Activated CD4-positive, alpha-beta T cell treated with anti-CD3 and anti-CD28 coated beads, Interleukin-2, amount 50 U/mL, for 48 hours (primary cell): ENCODE data around the gene FAM50B.

Source experiments
- DNase-seq, 2 experiments: peaks; one replicate each; pipeline ENCODE4 v3.0.0-alpha.2; 2020

The FAM50B gene

DNA sequence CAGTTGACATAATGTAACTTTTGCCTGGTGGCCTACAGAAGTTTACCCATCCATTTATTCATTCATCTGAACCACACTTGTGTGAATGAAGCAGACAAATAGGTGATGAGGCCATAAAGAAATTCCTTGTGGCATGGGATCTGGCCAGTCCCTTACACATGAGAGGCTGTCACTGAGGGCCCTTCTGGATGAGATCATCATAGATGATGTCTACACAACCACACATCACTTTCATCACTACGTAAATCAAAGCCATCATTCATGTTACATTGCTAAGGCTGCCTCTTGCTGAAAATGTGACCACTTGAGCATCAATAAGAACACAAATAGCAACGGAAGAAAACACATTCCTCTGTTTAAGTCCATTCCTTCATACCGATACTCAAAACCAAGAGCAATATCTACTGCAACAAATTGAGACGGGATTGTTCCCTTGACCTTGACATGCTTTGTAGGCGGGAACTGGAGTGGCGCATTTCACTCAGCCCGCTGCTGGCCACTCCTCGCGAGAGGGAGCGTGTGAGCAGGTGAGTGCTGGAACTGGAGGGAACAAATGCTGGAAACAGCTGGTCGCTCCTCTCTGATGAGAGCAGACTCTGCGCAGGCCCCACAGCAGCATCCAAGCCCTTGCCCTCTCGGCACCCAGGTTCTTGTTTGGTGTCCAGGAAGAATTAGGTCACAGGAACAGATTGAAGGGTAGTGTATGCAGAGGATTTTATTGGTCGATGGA, 49.3 kb downstream of the FAM50B start:
- no peak for DNase-seq

DNA sequence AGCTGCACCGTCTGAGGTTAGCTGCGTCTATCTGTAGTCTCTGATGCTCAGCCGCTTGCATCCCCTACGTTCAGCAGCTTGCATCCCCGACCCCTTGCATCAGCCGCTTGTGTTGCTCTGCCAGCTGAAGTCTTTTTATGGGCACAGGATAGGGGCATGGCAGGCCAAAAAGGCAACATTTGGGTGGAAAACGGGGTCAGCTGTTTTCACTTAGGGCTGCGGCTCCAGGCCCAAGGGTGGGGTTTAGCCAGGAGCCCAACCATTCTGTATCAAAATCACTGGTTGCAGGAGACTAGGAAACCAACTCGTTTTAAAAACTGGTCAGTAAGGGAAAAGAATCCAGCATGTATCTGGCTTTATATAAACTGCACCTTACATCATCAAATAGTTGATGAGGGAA, 49.9 kb downstream of the FAM50B start:
- no peak for DNase-seq

DNA sequence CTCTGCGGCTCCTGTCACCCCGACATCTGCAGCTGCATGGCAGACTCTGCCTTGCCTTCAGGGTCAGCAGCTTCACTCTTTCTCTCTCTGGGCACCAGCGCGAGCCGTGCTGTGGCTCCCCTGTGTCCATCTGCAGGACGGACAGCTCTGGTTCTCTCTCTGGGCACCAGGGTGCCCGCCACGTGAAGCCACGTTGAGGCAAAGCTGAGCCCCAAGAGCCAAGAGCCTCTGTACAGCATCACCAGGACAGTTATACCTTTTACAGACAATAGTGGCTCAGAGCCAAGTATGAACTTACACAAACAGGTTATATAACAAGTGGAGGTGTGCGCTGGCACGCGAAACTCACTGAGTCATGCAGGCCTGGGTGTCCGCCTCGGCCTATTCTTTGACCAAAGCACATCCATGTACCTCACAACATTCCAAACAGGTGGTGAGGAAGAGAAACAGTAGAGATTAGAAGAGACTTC, 50.8 kb downstream of the FAM50B start:
- DNase-seq = no peak
